ENCODE data around the gene FAM222A.

DNA sequence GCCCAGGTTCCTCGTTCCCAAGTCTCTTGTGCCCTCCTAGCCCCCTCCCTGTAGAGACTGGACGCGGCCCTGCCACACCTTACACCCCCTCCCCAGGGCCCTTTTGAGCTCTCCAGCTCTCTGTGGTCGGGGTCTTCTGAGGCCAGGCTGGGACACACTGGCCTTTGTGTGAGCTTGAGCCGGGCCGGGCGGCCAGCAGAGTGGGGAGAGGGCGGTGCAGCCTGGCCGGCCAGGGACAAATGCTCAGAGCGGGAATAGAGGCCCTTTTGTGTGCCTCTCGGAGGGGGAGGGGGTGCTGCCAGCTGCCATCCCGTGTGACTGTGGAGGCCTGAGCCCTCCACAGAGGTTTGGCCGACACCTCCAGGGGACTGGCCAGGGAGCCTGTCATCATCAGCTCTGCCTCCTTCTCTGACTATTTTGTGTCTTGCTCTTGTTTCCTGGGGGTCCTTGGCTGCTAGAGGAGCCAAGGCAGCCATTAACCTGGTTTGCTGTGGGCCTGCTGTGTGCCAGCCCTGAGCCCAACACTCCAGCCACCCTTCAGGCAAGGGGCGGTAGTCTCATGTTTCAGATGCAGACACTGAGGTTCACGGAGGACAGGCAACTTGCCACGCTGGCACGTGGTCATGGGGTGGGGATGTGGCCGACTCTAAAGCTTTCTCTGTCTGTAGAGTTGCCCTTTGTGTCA, 13.6 kb downstream of the FAM222A start:
- TF ChIP-seq, protein P1, sequence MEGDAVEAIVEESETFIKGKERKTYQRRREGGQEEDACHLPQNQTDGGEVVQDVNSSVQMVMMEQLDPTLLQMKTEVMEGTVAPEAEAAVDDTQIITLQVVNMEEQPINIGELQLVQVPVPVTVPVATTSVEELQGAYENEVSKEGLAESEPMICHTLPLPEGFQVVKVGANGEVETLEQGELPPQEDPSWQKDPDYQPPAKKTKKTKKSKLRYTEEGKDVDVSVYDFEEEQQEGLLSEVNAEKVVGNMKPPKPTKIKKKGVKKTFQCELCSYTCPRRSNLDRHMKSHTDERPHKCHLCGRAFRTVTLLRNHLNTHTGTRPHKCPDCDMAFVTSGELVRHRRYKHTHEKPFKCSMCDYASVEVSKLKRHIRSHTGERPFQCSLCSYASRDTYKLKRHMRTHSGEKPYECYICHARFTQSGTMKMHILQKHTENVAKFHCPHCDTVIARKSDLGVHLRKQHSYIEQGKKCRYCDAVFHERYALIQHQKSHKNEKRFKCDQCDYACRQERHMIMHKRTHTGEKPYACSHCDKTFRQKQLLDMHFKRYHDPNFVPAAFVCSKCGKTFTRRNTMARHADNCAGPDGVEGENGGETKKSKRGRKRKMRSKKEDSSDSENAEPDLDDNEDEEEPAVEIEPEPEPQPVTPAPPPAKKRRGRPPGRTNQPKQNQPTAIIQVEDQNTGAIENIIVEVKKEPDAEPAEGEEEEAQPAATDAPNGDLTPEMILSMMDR (IDR thresholded peaks at IDR 0.05) = no peak
- TF ChIP-seq EZH2 (IDR thresholded peaks at IDR 0.05) = no peak
